ENCODE results near the gene POU3F4. TPM values are rescaled to one million over a fixed set of nuclear protein-coding genes. Genes with fewer than 3 reads are reported as not detected.

The POU3F4 gene
- total and polyA plus RNA-seq, 2 donors (not counting 1 experiment from before 2014, with no cell fraction given), result under 0.01 TPM; not detected in 1

DNA sequence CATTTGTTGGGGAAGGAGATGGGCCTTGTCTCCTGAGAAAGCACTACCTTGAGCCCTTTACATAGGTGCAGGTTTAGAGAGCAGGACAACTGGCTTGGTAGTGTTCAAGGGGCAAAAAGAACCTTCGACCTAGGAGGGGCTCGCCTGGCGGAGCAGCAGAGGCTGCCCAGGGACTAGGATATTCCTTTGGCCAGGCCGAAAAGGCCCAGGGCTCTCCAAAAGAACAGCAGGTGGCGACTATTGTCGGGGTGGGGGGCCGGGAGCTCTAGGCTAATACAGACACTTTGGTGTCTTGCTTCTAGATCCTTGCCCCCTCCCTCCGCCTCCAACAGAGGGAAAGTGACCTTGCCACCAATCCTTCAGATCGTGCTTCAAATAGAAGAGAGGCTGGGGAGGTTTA is 7.1 kb upstream of the POU3F4 start:
- no peaks in the 10 kb centered on the region for H3K36me3 ChIP-seq (ENCODE audit: control insufficient read depth, insufficient read depth, low read length)
- H3K9me3 ChIP-seq (ENCODE audit: control insufficient read depth, insufficient read depth, low read depth, low read length), result no peaks in the 10 kb centered on the region
- H3K4me2 ChIP-seq (ENCODE audit: extremely low read depth, insufficient read depth, low read length), result no peak overlapping the region
- no peak overlapping the region for H3K27ac ChIP-seq (ENCODE audit: insufficient read depth, low read length)
- TF ChIP-seq, protein P1, sequence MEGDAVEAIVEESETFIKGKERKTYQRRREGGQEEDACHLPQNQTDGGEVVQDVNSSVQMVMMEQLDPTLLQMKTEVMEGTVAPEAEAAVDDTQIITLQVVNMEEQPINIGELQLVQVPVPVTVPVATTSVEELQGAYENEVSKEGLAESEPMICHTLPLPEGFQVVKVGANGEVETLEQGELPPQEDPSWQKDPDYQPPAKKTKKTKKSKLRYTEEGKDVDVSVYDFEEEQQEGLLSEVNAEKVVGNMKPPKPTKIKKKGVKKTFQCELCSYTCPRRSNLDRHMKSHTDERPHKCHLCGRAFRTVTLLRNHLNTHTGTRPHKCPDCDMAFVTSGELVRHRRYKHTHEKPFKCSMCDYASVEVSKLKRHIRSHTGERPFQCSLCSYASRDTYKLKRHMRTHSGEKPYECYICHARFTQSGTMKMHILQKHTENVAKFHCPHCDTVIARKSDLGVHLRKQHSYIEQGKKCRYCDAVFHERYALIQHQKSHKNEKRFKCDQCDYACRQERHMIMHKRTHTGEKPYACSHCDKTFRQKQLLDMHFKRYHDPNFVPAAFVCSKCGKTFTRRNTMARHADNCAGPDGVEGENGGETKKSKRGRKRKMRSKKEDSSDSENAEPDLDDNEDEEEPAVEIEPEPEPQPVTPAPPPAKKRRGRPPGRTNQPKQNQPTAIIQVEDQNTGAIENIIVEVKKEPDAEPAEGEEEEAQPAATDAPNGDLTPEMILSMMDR (conservative IDR thresholded peaks at IDR 0.05 in 1 of 2, IDR thresholded peaks at IDR 0.05 in 1 of 2; ENCODE audit: low read depth in 1 of 2, low read length in 2 of 2), result no peak
- no peak for TF ChIP-seq EZH2 (IDR thresholded peaks at IDR 0.05; ENCODE audit: low read length, missing control alignments)
- H3K4me1 ChIP-seq (ENCODE audit: control insufficient read depth, extremely low read depth, insufficient read depth, low read length), result no peaks in the 10 kb centered on the region
- H3K9ac ChIP-seq (ENCODE audit: insufficient read depth, low read length), result no peak overlapping the region
- no peaks in the 10 kb centered on the region for H4K20me1 ChIP-seq (ENCODE audit: control insufficient read depth, extremely low read depth, insufficient read depth, low read length)
- no peaks in the 10 kb centered on the region for H3K79me2 ChIP-seq (ENCODE audit: control insufficient read depth, insufficient read depth, low read length)
- H2AFZ ChIP-seq (ENCODE audit: low read length), result no peak overlapping the region
- no peak for DNase-seq (ENCODE audit: low read depth in 2 of 2)
- no peak overlapping the region for H3K4me3 ChIP-seq (replicated peaks in 1 of 4; ENCODE audit: control extremely low read depth in 1 of 4, insufficient read depth in 1 of 4, low read depth in 3 of 4, low read length in 4 of 4)
- no peaks in the 10 kb centered on the region for H3K27me3 ChIP-seq (ENCODE audit: control insufficient read depth, insufficient read depth, low read length)

DNA sequence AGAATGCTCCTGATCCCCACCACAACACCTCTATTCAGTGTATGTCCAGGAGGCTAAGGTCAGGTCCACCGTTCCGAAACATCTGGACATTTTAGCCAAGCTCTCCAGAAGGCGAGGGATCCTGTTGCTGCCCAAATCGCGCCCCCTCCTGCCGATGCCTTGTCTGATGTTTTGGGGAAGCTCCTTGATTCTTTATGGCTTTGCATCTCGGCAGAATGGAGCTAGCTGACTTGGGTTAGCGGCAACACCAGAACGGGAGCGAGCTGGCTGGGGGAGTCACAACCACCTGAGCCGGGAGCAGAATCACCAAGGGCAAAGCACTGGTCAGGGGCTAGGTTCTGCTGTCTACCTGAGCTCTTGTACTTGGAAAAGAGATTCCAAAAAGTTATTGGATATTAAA is 6.6 kb upstream of the POU3F4 start:
- Histone ChIP-seq H3K4me1 (ENCODE audit: control insufficient read depth, extremely low read depth, insufficient read depth, low read length) (no peaks in the 10 kb centered on the region), H3K9me3 (ENCODE audit: control insufficient read depth, insufficient read depth, low read depth, low read length) (no peaks in the 10 kb centered on the region), H4K20me1 (ENCODE audit: control insufficient read depth, extremely low read depth, insufficient read depth, low read length) (no peaks in the 10 kb centered on the region), H3K4me3 (replicated peaks in 1 of 4; ENCODE audit: control extremely low read depth in 1 of 4, insufficient read depth in 1 of 4, low read depth in 3 of 4, low read length in 4 of 4) (no peak overlapping the region), H3K4me2 (ENCODE audit: extremely low read depth, insufficient read depth, low read length) (no peak overlapping the region), H2AFZ (ENCODE audit: low read length) (no peak overlapping the region), H3K27me3 (ENCODE audit: control insufficient read depth, insufficient read depth, low read length) (no peaks in the 10 kb centered on the region), H3K36me3 (ENCODE audit: control insufficient read depth, insufficient read depth, low read length) (no peaks in the 10 kb centered on the region), H3K9ac (ENCODE audit: insufficient read depth, low read length) (no peak overlapping the region), H3K27ac (ENCODE audit: insufficient read depth, low read length) (no peak overlapping the region), H3K79me2 (ENCODE audit: control insufficient read depth, insufficient read depth, low read length) (no peaks in the 10 kb centered on the region)
- DNase-seq (ENCODE audit: low read depth in 2 of 2), result no peak
- no peak for TF ChIP-seq EZH2 (IDR thresholded peaks at IDR 0.05; ENCODE audit: low read length, missing control alignments)
- TF ChIP-seq, protein P1 (conservative IDR thresholded peaks at IDR 0.05 in 1 of 2, IDR thresholded peaks at IDR 0.05 in 1 of 2; ENCODE audit: low read depth in 1 of 2, low read length in 2 of 2), result no peak

DNA sequence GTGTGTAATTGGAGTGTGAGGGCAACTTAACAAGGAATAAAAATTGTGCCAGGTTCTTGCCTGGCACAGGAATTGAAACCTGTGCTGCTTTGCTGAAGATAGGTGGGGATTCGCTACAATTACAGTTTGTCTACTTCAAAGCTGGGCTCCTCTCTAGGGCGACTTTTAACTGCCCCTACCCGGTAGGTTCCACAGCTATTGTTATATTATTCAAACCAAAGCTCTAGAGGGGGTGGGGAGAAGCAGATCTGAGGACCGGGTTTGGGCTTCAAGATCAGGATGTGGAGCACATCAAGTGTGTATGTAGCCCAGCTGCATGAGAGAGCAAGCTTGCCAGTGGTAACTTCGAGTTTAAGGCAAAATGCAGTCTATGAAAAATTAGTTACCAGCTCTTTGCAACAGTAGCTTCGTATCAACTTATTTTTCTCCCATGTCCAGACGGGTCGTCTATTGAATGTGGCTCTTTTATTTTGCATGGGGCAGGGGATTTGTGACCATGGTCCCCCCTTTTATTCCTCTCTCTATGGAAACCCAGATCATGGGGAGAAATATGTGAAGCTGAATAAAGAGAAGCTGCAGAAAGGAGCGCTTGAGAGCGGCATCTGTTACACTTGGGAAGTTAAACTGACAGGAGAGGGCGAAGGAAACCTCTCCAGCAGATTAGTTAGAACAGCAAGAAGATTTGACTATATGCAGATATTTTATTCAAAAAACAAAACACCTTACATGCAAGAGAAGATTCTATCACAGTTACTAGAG is 3.2 kb upstream of the POU3F4 start:
- no peak overlapping the region for H3K9ac ChIP-seq (ENCODE audit: insufficient read depth, low read length)
- no peak overlapping the region for H3K4me2 ChIP-seq (ENCODE audit: extremely low read depth, insufficient read depth, low read length)
- TF ChIP-seq, protein P1 (conservative IDR thresholded peaks at IDR 0.05 in 1 of 2, IDR thresholded peaks at IDR 0.05 in 1 of 2; ENCODE audit: low read depth in 1 of 2, low read length in 2 of 2), result no peak
- no peak for TF ChIP-seq EZH2 (IDR thresholded peaks at IDR 0.05; ENCODE audit: low read length, missing control alignments)
- H3K27me3 ChIP-seq (ENCODE audit: control insufficient read depth, insufficient read depth, low read length), result no peaks in the 10 kb centered on the region
- H3K4me3 ChIP-seq (replicated peaks in 1 of 4; ENCODE audit: control extremely low read depth in 1 of 4, insufficient read depth in 1 of 4, low read depth in 3 of 4, low read length in 4 of 4), result no peak overlapping the region
- no peak for DNase-seq (ENCODE audit: low read depth in 2 of 2)
- no peaks in the 10 kb centered on the region for H3K4me1 ChIP-seq (ENCODE audit: control insufficient read depth, extremely low read depth, insufficient read depth, low read length)
- H3K79me2 ChIP-seq (ENCODE audit: control insufficient read depth, insufficient read depth, low read length), result no peaks in the 10 kb centered on the region
- H3K9me3 ChIP-seq (ENCODE audit: control insufficient read depth, insufficient read depth, low read depth, low read length), result no peaks in the 10 kb centered on the region
- no peak overlapping the region for H3K27ac ChIP-seq (ENCODE audit: insufficient read depth, low read length)
- H2AFZ ChIP-seq (ENCODE audit: low read length), result no peak overlapping the region
- no peaks in the 10 kb centered on the region for H4K20me1 ChIP-seq (ENCODE audit: control insufficient read depth, extremely low read depth, insufficient read depth, low read length)
- no peaks in the 10 kb centered on the region for H3K36me3 ChIP-seq (ENCODE audit: control insufficient read depth, insufficient read depth, low read length)

All from fibroblast of lung (primary cell).